ENCODE data around the gene ZNF185. TPM values are rescaled to one million over a fixed set of nuclear protein-coding genes. Genes with fewer than 3 reads are reported as not detected.
A peak's percentile ranks its signal among the peaks of the same experiment; 100 is the strongest.

Gene ZNF185
- total and polyA plus RNA-seq, 10 donors = 2.0 to 13.8 (median 7.8) TPM

GRCh38 chrX:152895724-152896420, 2.0 kb upstream of the ZNF185 start:
- Histone ChIP-seq H3K27me3 (replicated peaks in 1 of 7) (peaks cover 0 to 61% (median 15%) of the 10 kb centered on the region in 7 donors), H3K4me1 (peaks cover 0 to 4% (median 0%) of the 10 kb centered on the region in 6 donors), H3K4me3 (no peak overlapping the region), H3K9me3 (no peaks in the 10 kb centered on the region), H3K27ac (no peak overlapping the region), H3K36me3 (no peaks in the 10 kb centered on the region)
- WGBS, 5 donors = 76 to 100% (median 93%) methylated on average over 1 to 8 of the region's 8 CpGs
- peak; percentile 71 for DNase-seq
- intact Hi-C loops (cut with DNase I; ENCODE audit: low total_unique reads) = no loop called here
- TF ChIP-seq, protein P1, sequence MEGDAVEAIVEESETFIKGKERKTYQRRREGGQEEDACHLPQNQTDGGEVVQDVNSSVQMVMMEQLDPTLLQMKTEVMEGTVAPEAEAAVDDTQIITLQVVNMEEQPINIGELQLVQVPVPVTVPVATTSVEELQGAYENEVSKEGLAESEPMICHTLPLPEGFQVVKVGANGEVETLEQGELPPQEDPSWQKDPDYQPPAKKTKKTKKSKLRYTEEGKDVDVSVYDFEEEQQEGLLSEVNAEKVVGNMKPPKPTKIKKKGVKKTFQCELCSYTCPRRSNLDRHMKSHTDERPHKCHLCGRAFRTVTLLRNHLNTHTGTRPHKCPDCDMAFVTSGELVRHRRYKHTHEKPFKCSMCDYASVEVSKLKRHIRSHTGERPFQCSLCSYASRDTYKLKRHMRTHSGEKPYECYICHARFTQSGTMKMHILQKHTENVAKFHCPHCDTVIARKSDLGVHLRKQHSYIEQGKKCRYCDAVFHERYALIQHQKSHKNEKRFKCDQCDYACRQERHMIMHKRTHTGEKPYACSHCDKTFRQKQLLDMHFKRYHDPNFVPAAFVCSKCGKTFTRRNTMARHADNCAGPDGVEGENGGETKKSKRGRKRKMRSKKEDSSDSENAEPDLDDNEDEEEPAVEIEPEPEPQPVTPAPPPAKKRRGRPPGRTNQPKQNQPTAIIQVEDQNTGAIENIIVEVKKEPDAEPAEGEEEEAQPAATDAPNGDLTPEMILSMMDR (IDR thresholded peaks at IDR 0.05 in 8 of 11, conservative IDR thresholded peaks at IDR 0.05 in 3 of 11) = no peak
- TF ChIP-seq POLR2A (IDR thresholded peaks at IDR 0.05) (no peak), POLR2AphosphoS5 (IDR thresholded peaks at IDR 0.05) (no peak)

DNA sequence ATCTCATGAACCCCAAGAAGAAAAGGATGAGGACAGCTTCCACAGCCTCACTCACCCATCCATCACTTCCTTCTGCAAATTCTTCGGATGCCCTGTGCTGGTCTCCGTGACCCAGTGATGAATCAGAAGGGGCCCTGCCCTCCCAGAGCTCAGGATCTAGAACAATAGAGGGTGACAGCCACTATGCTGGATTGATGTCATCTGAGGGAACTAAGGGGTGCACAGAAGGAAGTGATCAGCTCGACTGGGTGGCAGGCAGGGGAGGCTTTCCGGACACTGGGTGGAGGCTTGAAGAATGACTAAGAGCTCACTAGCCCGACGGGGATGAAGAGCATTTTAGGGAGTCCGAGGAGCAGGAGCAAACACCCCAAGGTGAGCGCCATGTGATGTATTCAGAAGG, 1.4 kb upstream of the ZNF185 start:
- Histone ChIP-seq H3K9me3 (no peaks in the 10 kb centered on the region), H3K36me3 (no peaks in the 10 kb centered on the region), H3K4me3 (no peak overlapping the region), H3K27ac (no peak overlapping the region), H3K4me1 (peaks cover 0 to 4% (median 0%) of the 10 kb centered on the region in 6 donors), H3K27me3 (replicated peaks in 1 of 7) (peaks cover 0 to 60% (median 15%) of the 10 kb centered on the region in 7 donors)
- 60 to 80% (median 67%) methylated on average over 6 to 8 of the region's 8 CpGs for WGBS, 5 donors
- peak; percentile 24 for DNase-seq
- intact Hi-C loops (cut with DNase I; ENCODE audit: low total_unique reads) = no loop called here
- TF ChIP-seq POLR2AphosphoS5 (IDR thresholded peaks at IDR 0.05) = no peak
- TF ChIP-seq POLR2A (IDR thresholded peaks at IDR 0.05) = no peak
- TF ChIP-seq, protein P1 (IDR thresholded peaks at IDR 0.05 in 8 of 11, conservative IDR thresholded peaks at IDR 0.05 in 3 of 11) = no peak

GRCh38 chrX:152898442-152898841, 575 bp downstream of the ZNF185 start:
- no peak for DNase-seq
- Histone ChIP-seq H3K27me3 (replicated peaks in 1 of 7) (peaks cover 0 to 48% (median 15%) of the 10 kb centered on the region in 7 donors), H3K27ac (no peak overlapping the region), H3K4me1 (peaks cover 0 to 4% (median 0%) of the 10 kb centered on the region in 6 donors), H3K36me3 (no peaks in the 10 kb centered on the region), H3K4me3 (peak overlapping the region in 1 of 8 donors; percentile 50), H3K9me3 (no peaks in the 10 kb centered on the region)
- intact Hi-C loops (cut with DNase I; ENCODE audit: low total_unique reads) = no loop called here
- WGBS, 5 donors = 65 to 78% (median 72%) methylated on average over 6 to 10 of the region's 10 CpGs
- TF ChIP-seq POLR2AphosphoS5 (IDR thresholded peaks at IDR 0.05) (no peak), POLR2A (IDR thresholded peaks at IDR 0.05) (no peak)
- TF ChIP-seq, protein P1 (IDR thresholded peaks at IDR 0.05 in 8 of 11, conservative IDR thresholded peaks at IDR 0.05 in 3 of 11) = no peak

GRCh38 chrX:152899111-152899873, 1.4 kb downstream of the ZNF185 start:
- H3K4me1 ChIP-seq = peaks cover 0 to 4% (median 0%) of the 10 kb centered on the region in 6 donors
- 79 to 91% (median 86%) methylated on average over 12 to 16 of the region's 16 CpGs; no CpG with 5 or more reads in 1 of the 5 donors for WGBS, 5 donors
- peaks cover 0 to 55% (median 18%) of the 10 kb centered on the region in 7 donors for H3K27me3 ChIP-seq (replicated peaks in 1 of 7)
- intact Hi-C loops (cut with DNase I; ENCODE audit: low total_unique reads) = no loop called here
- H3K36me3 ChIP-seq = no peaks in the 10 kb centered on the region
- no peaks in the 10 kb centered on the region for H3K9me3 ChIP-seq
- H3K27ac ChIP-seq = no peak overlapping the region
- H3K4me3 ChIP-seq = no peak overlapping the region
- TF ChIP-seq, protein P1 (IDR thresholded peaks at IDR 0.05 in 8 of 11, conservative IDR thresholded peaks at IDR 0.05 in 3 of 11) = no peak
- TF ChIP-seq POLR2AphosphoS5 (IDR thresholded peaks at IDR 0.05) = no peak
- TF ChIP-seq POLR2A (IDR thresholded peaks at IDR 0.05) = no peak
- peak; percentile 64 for DNase-seq

All from spleen (tissue), 11 donors.